ENCODE measurements around the gene DCX.

DNA sequence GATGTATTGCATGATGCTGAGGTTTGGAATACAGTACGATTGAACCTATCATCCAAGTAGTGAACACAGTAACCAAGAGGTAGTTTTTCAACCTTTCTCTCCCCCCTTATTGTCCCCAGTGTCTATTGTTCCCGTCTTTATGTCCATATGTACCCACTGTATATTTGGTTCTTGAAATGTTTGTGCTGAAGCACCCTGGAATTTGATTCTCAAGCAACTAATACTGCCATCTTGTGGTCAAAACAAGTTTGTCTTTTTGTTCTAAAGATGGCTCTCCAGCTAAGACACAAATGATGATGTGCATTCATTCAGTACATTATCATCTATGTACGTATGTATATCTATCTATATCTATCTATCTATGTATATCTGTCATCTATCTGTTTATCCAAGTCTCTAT, 33.5 kb upstream of the DCX start:
- TF ChIP-seq POLR2AphosphoS5 (IDR thresholded peaks at IDR 0.05; ENCODE audit: borderline replicate concordance, low read depth, low read length) (no peak), EZH2 (IDR thresholded peaks at IDR 0.05) (no peak)

Data from SK-N-MC (cell line).